T-helper 22 cell (primary cell): ENCODE data around the gene P2RY6.
A peak's percentile ranks its signal among the peaks of the same experiment; 100 is the strongest.

ENCODE experiments used
- DNase-seq: peaks from one replicate; pipeline ENCODE4 v3.0.0-alpha.2; 2020; ENCODE audit warnings: low read depth

Gene P2RY6

DNA sequence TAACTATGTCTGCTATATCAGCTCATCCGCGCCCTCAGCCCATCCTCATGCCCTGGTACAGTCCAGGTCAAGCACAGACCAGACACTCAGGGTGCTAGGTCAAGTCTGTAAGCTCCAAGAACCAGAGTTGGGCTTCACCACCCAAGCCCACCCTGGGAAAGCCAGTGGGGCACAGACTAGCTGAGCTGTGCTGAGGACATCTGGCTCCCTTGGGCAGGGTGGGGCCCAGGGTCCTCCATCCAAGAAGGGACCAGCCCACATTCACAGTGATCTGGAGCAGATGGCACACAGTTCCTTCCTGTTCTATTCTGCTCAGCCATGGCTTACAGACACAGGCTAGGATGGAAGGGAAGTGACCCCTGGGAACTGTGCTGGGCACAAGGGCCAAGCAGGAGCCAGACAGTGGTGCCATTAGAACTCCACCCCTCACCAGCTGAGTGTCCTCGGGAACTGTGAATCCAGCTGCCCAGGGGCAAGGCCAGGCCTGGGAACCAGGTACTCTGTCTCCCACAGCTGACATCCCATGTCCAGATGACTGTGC lies 9.1 kb downstream of the P2RY6 start:
- no peak for DNase-seq

DNA sequence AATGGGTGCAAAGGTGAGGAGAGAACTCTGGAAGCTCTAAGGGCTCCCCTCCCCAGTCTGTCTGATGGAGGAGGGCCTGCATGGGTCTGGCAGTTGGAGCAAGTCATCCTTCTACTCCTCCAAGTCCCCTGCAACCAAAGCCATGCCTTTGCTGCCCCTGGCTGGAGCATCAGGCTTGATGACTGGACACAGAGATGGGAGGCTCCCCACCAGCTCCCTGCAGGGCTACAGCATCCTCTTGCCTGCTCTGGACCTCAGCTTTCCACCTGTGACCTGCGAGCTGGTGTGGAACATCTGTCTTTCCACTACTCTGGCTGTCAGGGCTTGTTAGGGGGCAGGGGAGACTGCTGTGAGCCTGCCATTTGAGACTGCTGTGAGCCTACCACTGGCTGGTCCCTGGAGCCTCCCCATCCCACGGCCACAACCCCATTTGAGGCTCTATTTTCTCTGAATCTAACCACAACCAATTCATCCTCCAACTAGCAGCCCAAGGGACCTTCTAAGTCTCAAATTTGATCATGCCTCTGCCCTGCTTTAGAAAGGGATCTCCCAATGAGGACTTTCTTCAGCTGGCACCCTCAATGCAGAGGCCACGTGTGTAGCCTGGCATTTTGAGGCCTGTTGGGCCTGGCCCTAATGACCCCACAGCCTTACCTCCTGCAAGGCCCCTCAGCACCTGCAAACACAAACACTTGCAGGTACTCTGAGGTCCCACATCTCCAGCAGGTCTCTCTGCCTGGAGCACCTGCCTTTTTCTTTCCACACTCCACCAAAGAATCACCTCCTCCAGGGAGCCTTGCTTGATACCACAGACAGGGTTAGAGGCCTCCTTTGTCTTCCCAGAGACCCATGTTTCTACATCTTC lies 9.9 kb downstream of the P2RY6 start:
- DNase-seq: no peak

DNA sequence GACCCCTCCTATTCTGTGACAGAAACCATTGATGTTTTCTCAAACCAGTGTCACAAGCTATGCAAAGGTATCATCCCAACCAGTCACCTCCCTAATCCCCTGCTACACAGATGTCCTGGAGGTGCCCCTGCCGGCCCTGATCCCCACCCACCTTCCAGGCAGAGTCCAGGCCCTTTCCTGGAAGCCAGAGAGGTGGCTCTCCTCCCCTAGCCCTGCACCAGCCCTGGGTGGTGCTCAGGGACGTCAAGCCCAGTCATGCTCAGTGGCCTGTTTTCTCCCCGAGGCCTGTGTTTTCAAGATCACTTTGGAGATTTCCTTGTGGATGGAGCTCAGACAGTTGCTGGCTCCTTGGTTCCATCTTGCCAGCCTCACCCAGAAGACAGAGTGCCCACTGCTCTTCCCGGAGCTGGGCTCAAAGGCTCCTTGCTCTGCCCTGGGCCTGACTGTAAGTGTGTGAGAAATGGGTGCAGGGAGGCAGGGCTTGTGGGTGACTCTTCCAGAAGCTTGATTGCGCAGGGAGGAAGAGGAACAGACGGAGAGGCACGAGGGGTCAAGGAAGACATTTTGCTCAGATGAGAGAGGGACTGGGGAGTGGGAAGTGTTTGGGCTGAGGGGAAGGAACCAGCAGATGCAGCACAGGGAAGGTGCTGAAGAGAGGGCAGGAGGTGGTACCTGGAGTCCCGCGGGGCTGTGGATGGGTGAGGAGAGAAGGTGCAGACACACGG lies 11.3 kb downstream of the P2RY6 start:
- DNase-seq: no peak

DNA sequence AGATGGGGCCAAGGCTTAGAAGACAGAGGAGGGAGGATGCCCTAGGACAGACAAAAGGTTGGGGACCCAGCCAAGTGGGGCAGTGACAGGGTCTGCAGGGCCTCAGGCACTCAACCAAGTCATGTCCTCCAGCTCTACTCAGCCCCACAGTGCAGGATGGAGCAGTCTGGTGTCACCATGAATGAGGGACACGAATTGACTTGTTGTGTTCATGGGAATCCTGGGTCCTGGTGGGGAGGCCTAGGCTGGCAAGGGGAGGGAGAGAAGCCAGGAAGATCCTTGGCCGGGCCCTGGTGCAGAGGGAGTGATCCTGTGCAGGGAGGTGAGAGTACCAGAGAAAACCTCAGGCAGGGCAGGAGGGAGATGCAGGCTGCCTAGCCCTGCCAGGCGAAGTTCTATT lies 12.0 kb downstream of the P2RY6 start:
- no peak for DNase-seq

DNA sequence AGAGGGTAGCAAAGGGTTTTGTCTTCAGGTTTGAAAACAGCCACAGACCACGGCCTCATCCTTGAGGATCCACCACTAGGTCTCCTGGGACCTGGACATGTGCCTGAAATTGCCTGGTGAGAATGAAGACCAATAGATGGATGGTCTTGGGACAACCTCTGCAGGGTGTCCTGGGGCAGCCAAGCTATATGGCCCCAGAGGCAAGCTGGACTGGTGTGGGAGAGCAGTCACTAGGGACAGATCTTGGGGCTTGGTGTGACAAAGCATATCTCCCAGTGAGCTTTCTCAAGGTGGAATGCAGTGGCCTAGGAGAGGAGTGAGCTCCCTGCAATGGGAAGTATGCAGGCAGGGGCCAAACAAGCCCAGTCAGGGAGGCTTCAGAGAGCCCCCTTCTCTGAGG lies 13.6 kb downstream of the P2RY6 start:
- DNase-seq: no peak

DNA sequence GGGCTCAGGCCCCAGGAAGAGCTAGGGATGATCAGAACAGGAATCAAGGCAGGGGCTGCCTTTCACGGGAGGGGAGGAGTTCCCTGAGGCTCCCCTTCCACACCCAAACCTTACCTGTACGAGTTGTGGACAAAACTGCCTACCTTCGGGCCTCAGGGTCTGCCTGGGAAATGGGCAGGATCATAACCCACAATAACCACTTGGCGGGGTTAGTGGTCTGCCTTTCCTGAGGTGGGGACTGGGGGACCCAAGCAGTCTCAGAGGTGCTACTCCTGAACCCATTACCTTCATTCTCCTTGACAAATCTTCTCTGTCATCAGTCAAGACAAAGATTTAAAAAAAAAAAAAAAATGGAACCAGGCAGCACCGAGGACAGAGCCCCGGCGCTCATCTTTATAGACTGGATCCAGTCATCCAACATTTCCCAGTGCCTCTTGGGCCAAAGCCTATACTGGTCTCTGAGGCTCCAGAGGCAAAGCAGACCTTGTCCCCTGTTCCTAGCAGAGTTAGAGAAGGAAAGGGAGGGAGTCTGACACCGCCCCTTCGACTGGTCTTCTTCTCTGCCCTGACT lies 14.2 kb downstream of the P2RY6 start:
- no peak for DNase-seq

DNA sequence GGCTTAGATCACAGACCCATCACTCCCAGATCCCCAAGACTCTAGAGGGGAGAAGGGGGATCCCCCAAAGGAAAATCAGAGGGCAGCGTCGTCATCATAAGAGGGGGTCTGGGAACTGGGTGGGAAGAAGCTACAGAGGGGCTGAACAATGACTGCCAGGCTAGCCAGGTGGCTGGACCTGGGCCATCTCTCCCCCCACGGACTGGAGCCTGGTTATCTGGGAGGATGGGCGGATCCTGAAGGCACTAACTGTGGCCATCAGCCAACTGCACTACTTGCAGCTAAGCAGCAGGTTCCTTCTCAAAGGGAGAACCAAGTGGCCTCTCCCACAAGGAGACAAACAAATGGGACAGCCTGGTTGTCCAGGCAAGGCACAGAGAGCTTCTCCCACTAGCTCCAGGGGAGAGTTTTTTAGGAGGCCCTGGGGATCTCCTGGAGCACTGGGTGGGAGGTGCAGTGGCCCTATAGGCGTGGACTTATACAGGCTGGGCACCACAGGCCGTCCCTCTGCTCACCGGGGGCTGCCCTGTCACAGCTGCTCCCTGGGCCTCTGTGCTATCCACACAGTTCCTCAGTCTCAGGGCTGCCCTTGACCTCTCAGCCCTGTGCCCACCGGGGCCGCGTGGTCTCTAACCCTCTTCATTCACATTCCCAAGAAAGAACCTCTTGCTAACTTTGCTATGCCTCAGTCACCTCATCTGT lies 15.4 kb downstream of the P2RY6 start:
- no peak for DNase-seq

DNA sequence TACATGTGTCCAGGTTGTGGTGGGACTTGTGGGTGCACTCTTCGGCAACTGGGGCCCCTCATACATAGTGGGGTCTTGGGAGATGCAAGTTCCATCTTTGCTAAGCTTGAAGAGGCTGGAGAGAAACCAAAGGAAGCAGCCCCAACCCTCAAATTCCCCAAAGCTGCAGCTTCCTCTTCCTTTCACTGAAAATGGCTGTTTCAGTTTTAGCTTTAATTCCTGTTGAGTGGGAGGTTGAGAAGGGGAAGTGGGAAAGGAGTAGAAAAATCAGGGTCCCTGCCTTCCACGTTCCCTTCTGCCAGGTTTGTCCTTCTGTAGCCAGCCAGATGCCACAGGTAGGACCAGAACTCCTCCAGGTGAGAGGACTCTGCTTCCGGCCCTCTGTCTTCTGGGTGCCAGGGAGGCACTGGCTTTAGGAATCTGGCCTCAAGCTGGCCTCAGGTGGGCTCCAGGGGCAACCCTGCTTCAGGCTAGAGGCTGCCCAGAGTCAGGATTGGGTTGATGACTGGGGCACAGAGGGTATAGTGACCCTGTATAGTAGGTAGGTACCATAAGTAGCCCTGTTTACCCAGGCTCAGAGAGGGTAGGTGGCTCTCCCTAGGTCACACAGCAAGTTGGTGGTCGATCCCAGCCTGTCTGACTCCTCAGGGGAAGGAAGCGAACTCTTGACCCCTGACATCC lies 16.2 kb downstream of the P2RY6 start:
- no peak for DNase-seq

DNA sequence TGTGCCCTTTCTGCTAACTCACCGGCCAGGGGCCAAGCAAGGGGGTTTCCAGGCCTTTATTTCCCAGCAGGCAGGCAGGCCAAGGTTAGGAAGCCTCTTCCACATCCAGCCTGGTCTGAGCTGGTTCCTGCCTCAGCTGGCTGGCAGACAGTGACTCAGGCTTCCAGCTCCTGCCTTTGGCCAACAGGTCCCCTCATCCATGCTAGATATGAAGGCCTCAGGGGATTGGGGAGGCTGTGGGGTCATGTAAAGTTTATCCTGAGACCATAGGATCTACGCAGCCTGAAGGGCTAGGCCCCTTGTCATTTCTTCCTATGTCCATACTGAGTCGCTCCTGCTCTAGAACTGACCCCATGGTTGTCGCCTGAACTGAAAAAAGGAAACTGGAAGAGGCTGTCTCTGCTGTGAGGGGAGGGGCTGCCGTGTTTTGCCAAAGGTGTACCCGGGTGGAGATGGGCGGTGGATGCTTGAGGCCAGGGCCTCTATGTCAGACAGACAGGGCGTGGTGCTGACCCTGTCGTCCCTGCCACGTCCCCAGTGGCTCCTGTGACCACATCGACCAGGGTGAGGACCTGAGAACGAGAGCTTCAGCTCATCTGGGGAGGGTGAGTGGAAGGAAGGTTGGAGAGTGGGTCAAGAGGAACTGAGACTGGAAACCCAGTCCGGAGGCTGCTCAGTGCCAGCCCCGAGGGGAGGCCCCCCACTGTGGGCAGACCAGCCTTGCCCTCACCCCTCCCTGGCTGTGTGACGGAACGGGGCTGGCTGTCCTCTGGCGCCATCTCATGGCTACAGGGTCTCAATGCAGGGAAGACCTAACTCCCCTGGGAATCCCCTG lies 17.0 kb downstream of the P2RY6 start:
- no peak for DNase-seq

DNA sequence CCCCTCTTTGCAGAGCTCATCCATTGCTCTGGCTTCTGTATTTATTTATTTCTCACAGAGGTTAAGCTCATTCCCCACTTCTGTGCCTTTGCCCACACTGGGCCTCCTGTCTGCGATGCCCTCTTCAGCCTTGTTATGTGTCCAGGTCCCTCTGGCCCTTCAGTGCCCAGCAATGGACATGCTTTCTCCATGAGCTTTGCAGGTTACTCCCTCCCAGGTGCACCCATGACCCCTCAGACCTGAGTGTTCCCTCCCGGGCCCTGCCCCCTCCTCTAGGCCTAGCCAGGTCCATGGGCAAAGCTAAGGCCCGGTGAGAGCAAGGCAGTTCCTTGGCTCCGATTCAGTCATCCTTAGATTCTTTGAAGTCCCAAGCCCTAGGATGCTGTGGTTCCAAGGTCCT lies 18.4 kb downstream of the P2RY6 start:
- DNase-seq: no peak

DNA sequence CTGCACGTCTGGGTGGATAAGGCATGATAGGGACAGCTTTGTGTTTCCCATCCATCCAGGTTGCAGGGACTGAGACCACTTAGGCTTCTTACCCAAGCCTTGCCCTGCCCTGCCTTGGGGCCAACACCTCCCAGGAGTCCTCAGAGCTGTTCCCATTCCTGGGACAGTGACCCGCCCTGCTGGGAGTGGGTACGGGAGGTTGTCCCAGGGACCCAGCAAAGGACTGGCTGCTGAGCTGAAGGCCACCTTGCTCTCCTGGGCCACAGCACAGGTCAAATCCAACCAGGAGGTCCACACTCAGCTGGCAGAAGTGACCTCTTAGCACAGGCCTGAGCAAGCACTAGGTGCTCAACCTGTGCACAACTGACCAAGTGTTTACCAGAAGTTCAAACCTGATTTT lies 19.1 kb downstream of the P2RY6 start:
- DNase-seq: no peak

DNA sequence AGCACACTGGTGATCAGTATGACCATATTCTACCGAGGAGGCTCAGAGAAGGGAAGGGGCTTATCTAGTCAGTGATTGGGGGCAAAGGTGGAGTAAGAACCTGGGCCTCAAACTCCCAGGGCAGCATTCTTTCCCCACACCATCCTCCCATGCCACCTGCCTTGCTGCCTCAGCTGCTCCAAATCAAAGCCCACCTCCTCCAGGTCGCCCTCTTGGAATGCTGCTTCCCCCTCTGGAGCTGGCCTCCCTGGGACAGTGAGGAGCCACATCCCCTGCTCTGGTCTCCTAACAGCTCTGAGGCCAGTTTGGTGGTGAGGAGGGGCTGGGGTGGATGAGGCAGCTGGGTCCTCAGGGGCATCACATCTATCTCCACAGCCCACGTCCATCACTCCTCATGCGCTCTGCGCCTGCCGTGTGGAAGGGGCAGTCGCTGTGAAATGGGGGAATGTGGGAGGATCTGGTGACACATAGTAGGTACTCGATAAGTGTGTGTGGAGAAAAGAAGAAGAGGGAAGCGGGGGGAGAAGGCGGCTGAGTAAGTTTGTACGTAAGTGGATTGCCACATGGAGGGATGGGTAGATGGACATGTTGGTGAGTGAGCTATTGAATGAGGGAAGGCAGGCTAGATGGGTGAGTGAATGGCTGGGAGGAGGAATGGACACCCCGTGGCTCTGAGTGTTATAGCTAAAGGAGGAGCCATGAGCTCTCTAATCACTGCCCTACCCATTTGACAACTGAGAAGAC lies 19.8 kb downstream of the P2RY6 start:
- no peak for DNase-seq

DNA sequence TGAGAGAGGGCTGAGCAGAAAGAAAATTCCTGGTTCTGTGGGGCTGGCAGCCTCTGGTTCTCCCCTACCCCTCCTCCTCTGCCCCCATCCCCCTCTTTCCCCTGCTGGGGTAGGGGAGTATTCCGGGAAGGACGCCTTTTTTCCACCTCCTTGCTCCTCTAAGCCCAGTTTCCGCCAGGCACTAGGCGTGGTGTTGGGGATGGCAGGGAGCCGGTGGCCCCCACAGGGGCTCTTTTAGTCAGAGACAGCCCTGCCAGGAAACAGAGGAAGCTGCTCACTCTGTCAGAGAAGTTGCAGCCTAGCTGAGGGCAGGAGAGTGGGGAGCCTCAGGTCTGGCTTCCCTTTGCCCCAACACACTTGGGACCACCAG lies 20.4 kb downstream of the P2RY6 start:
- DNase-seq: no peak

DNA sequence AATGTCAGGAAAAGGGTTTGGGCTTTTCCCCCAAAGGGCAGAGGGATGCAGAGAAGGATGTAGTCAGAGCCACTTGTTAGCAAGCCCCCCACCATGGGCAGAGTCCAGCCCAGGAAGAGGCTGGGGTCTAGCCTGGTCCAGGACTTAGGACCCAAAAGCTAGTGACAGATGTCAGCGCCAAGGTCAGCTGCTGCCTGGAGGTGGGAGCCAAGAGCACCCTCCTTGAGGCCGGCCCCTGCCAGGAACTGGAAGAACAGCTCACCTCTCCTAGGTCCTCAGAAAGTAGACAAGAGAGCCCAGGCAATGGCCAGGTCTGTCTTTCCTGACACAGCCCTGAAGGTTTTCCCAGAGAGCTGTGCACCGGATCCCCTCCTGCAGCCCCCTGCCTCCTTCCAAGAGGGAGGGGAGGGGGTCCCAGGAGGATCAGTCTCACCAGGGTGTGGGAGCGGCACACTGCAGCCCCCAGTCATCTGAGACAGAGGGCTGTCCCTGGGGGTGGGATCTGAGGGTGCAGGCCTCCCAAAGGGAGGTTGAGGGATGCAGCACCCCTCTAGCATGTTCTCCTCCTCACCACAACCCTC lies 21.3 kb downstream of the P2RY6 start:
- DNase-seq: no peak

DNA sequence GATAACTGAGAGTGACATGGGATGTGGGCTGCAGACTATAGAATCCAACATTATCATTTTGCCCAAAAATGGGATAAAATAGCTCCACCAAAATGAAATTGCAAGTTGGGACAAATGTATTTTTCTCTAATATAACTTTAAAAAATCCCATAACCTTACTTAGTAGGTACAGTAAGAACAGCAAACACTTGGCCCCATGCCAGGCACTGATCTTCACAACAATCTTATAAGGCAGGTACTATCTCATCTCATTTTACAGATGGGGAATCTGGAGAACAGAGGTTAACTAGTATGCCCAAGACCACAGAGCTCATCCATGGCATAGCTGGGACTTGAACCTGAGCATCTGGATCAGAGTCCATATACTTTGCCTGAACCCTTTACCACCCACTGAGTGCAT lies 22.5 kb downstream of the P2RY6 start:
- DNase-seq: no peak

DNA sequence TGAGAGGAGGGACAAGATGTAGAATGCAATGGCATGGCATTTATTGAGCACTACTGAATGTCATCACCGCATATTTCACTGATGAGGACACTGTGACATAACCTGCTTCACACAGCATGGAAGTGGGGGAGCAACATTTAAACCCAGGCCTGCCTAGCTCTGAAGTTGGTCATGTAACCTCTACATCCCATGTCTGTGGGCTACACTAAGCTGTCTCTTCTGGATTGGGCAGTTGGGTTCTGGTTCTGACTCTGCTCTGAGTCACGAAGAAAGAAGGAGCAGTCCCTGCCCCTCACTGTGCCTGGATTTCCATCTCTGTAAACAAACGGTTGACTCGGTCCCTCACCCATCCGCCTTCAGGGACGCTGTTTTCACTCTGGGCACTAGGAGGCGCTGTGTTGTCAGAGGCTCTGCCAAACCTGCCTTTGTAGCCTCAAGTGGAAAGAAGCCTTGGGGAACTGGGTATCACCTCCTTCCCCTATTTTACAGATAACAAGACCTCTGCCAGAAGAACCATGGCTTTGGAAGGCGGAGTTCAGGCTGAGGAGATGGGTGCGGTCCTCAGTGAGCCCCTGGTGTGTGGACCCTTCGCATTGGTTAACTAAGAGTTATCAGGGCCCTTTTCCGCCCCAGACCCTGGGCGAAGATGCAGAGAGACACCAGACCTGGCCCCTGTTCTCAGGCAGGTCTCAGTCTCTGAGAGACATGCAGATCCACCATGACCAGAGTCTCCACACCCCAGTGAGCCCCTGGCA lies 23.3 kb downstream of the P2RY6 start:
- DNase-seq: peak; percentile 18

DNA sequence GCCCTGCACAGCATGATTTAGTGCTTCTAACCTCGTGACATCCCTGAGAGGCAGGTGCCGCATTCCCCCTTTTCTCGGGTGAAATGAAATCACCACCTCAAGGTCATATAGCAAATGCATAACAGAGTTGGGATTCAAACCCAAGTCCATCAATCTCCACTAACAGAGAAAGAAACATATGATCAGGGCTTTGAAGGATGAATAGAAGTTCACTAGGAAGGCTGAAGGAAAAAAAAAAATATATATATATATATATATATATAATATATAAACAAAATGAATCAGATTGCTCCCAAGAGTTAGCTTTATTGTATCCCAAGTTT lies 23.8 kb downstream of the P2RY6 start:
- no peak for DNase-seq

DNA sequence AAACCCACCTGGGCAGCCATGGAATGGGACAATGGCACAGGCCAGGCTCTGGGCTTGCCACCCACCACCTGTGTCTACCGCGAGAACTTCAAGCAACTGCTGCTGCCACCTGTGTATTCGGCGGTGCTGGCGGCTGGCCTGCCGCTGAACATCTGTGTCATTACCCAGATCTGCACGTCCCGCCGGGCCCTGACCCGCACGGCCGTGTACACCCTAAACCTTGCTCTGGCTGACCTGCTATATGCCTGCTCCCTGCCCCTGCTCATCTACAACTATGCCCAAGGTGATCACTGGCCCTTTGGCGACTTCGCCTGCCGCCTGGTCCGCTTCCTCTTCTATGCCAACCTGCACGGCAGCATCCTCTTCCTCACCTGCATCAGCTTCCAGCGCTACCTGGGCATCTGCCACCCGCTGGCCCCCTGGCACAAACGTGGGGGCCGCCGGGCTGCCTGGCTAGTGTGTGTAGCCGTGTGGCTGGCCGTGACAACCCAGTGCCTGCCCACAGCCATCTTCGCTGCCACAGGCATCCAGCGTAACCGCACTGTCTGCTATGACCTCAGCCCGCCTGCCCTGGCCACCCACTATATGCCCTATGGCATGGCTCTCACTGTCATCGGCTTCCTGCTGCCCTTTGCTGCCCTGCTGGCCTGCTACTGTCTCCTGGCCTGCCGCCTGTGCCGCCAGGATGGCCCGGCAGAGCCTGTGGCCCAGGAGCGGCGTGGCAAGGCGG lies 24.5 kb downstream of the P2RY6 start:
- no peak for DNase-seq

DNA sequence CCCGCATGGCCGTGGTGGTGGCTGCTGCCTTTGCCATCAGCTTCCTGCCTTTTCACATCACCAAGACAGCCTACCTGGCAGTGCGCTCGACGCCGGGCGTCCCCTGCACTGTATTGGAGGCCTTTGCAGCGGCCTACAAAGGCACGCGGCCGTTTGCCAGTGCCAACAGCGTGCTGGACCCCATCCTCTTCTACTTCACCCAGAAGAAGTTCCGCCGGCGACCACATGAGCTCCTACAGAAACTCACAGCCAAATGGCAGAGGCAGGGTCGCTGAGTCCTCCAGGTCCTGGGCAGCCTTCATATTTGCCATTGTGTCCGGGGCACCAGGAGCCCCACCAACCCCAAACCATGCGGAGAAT lies 25.1 kb downstream of the P2RY6 start:
- no peak for DNase-seq
